ENCODE data around the gene EFNA2.
A peak's percentile ranks its signal among the peaks of the same experiment; 100 is the strongest.

EFNA2 gene

GRCh38 chr19:1239796-1240737, 45.6 kb upstream of the EFNA2 start:
- H3F3A ChIP-seq (ENCODE audit: low read depth): peaks cover 10% of the 10 kb centered on the region; the same call in 1 of the 2 replicates
- no peaks in the 10 kb centered on the region for H3K27me3 ChIP-seq (ENCODE audit: insufficient read depth, low read length, poor library complexity, severe bottlenecking)
- no peak overlapping the region; the same call in 1 of the 2 replicates for H2AFZ ChIP-seq (ENCODE audit: low read length)
- no peaks in the 10 kb centered on the region for H3K9me3 ChIP-seq (ENCODE audit: insufficient read depth, low read depth, low read length)
- H3K4me3 ChIP-seq (ENCODE audit: low read length, poor library complexity, severe bottlenecking): peak overlapping the region; percentile 23
- peaks cover 28% of the 10 kb centered on the region for H3K4me1 ChIP-seq (ENCODE audit: insufficient read depth, low read length, poor library complexity, severe bottlenecking)
- TF ChIP-seq CTCF (conservative IDR thresholded peaks at IDR 0.05; ENCODE audit: low read length) (peak; percentile 65), EZH2phosphoT487 (IDR thresholded peaks at IDR 0.05; ENCODE audit: borderline replicate concordance) (no peak)
- peaks cover 27% of the 10 kb centered on the region for H3K79me2 ChIP-seq (ENCODE audit: insufficient read depth, low read length)
- H3K4me2 ChIP-seq (ENCODE audit: low read depth, low read length, poor library complexity, severe bottlenecking): peak overlapping the region; percentile 80
- H3K9ac ChIP-seq (ENCODE audit: low read depth, low read length, poor library complexity, severe bottlenecking): no peak overlapping the region
- H3K9me2 ChIP-seq (replicated peaks; ENCODE audit: low read depth, low read length): no peaks in the 10 kb centered on the region
- H3K36me3 ChIP-seq (ENCODE audit: insufficient read depth, low read length): no peaks in the 10 kb centered on the region
- peaks cover 6% of the 10 kb centered on the region for H4K20me1 ChIP-seq (ENCODE audit: insufficient read depth, low read length, poor library complexity, severe bottlenecking)

- peaks cover 10% of the 10 kb centered on the region; the same call in 1 of the 2 replicates for H3F3A ChIP-seq (ENCODE audit: low read depth)
- H3K79me2 ChIP-seq (ENCODE audit: insufficient read depth, low read length): peaks cover 27% of the 10 kb centered on the region
- no peaks in the 10 kb centered on the region for H3K9me2 ChIP-seq (replicated peaks; ENCODE audit: low read depth, low read length)
- H3K4me2 ChIP-seq (ENCODE audit: low read depth, low read length, poor library complexity, severe bottlenecking): peak overlapping the region; percentile 80
- peaks cover 30% of the 10 kb centered on the region for H3K4me1 ChIP-seq (ENCODE audit: insufficient read depth, low read length, poor library complexity, severe bottlenecking)
- H3K27me3 ChIP-seq (ENCODE audit: insufficient read depth, low read length, poor library complexity, severe bottlenecking): no peaks in the 10 kb centered on the region
- H3K4me3 ChIP-seq (ENCODE audit: low read length, poor library complexity, severe bottlenecking): peak overlapping the region; percentile 91
- TF ChIP-seq CTCF (conservative IDR thresholded peaks at IDR 0.05; ENCODE audit: low read length) (no peak), EZH2phosphoT487 (IDR thresholded peaks at IDR 0.05; ENCODE audit: borderline replicate concordance) (no peak)
- H3K9ac ChIP-seq (ENCODE audit: low read depth, low read length, poor library complexity, severe bottlenecking): peak overlapping the region; percentile 58
- no peaks in the 10 kb centered on the region for H3K36me3 ChIP-seq (ENCODE audit: insufficient read depth, low read length)
- no peaks in the 10 kb centered on the region for H3K9me3 ChIP-seq (ENCODE audit: insufficient read depth, low read depth, low read length)
- peaks cover 8% of the 10 kb centered on the region for H4K20me1 ChIP-seq (ENCODE audit: insufficient read depth, low read length, poor library complexity, severe bottlenecking)
- peak overlapping the region; percentile 87 for H2AFZ ChIP-seq (ENCODE audit: low read length)
These were observed 44.7 kb upstream of the EFNA2 start for GRCh38 chr19:1240925-1241324.

GRCh38 chr19:1241417-1242095, 44.1 kb upstream of the EFNA2 start, which contains the start of gene ATP5F1D:
TSS of gene ATP5F1D (plus strand) at chr19:1241751. CDS start at chr19:1241851, 100 bp downstream.
- TF ChIP-seq EZH2phosphoT487 (IDR thresholded peaks at IDR 0.05; ENCODE audit: borderline replicate concordance) (no peak), CTCF (conservative IDR thresholded peaks at IDR 0.05; ENCODE audit: low read length) (no peak)
- Histone ChIP-seq H3K9ac (ENCODE audit: low read depth, low read length, poor library complexity, severe bottlenecking) (peak within 1 kb of the TSS; percentile 92), H2AFZ (ENCODE audit: low read length) (peak within 1 kb of the TSS; percentile 87), H3F3A (ENCODE audit: low read depth) (peaks cover 10% of the 10 kb centered on the region; the same call in 1 of the 2 replicates), H3K79me2 (ENCODE audit: insufficient read depth, low read length) (peaks cover 27% of the 10 kb centered on the region), H3K36me3 (ENCODE audit: insufficient read depth, low read length) (no peaks in the 10 kb centered on the region), H3K4me1 (ENCODE audit: insufficient read depth, low read length, poor library complexity, severe bottlenecking) (peaks cover 30% of the 10 kb centered on the region), H3K27me3 (ENCODE audit: insufficient read depth, low read length, poor library complexity, severe bottlenecking) (no peaks in the 10 kb centered on the region), H3K9me3 (ENCODE audit: insufficient read depth, low read depth, low read length) (no peaks in the 10 kb centered on the region), H3K4me2 (ENCODE audit: low read depth, low read length, poor library complexity, severe bottlenecking) (peak within 1 kb of the TSS; percentile 80), H3K4me3 (ENCODE audit: low read length, poor library complexity, severe bottlenecking) (peak within 1 kb of the TSS; percentile 91), H3K9me2 (replicated peaks; ENCODE audit: low read depth, low read length) (no peaks in the 10 kb centered on the region), H4K20me1 (ENCODE audit: insufficient read depth, low read length, poor library complexity, severe bottlenecking) (peaks cover 8% of the 10 kb centered on the region)
